MCF 10A (cell line): ENCODE results near the gene BPIFB3. TPM values are rescaled to one million over a fixed set of nuclear protein-coding genes. Genes with fewer than 3 reads are reported as not detected.

Source experiments
- BruUV-seq: library from RNA; stranded (reverse); fragments of 400-500 nt; replicated peaks from 2 replicates; lab custom pipeline; 2021; lab: Mats Ljungman, UMichigan
- CTCF ChIA-PET: fragments of 300-600 bp; sonication (Branson Sonifier 250); formaldehyde crosslinking; extraction: SDS; loops from one replicate; lab custom pipeline; 2021; ENCODE audit warnings: antibody characterized with exemption, inconsistent platforms; lab: Yijun Ruan, JAX
- POLR2A ChIA-PET: fragments of 300-600, 350-650 bp; sonication (Branson Sonifier 250); formaldehyde crosslinking; extraction: SDS; loops from one replicate; lab custom pipeline; 2020; ENCODE audit warnings: antibody characterized with exemption, inconsistent platforms; lab: Yijun Ruan, JAX
- DNase-seq: peaks from one replicate; pipeline ENCODE4 v3.0.0-alpha.2; 2018; ENCODE audit not compliant: unreplicated experiment
- H3K27ac Mint-ChIP-seq: one replicate; pipeline ENCODE4 v1.8.0; 2022; ENCODE audit warnings: mild to moderate bottlenecking, low read depth, mixed read lengths; ENCODE audit not compliant: unreplicated experiment
- H3K27me3 Mint-ChIP-seq: one replicate; pipeline ENCODE4 v1.8.0; 2022; ENCODE audit warnings: mixed read lengths; ENCODE audit not compliant: insufficient read depth, unreplicated experiment
- H3K36me3 Mint-ChIP-seq: one replicate; pipeline ENCODE4 v1.8.0; 2022; ENCODE audit warnings: mild to moderate bottlenecking, moderate library complexity, mixed read lengths; ENCODE audit not compliant: insufficient read depth, unreplicated experiment
- H3K4me1 Mint-ChIP-seq: one replicate; pipeline ENCODE4 v1.8.0; 2022; ENCODE audit warnings: mixed read lengths; ENCODE audit not compliant: insufficient read depth, unreplicated experiment
- H3K4me3 Mint-ChIP-seq: one replicate; pipeline ENCODE4 v1.8.0; 2022; ENCODE audit warnings: mild to moderate bottlenecking, moderate library complexity, mixed read lengths; ENCODE audit not compliant: unreplicated experiment
- H3K9me3 Mint-ChIP-seq: one replicate; pipeline ENCODE4 v1.8.0; 2022; ENCODE audit warnings: mixed read lengths; ENCODE audit not compliant: unreplicated experiment
- intact Hi-C: fragments of 100-400 bp; cut with micrococcal nuclease; formaldehyde crosslinking; loops from 2 replicates; pipeline ENCODE4 v1.14.1; 2022
- total RNA-seq: library from RNA; stranded (reverse); gene quantifications from 2 replicates; pipeline ENCODE4 v1.2.3, GENCODE V29; 2022
- TF ChIP-seq, protein P1 (sequence below): fragments of 200-600 bp; IDR thresholded peaks from one replicate; pipeline ENCODE4 v1.8.0; 2022; ENCODE audit warnings: antibody characterized with exemption, mild to moderate bottlenecking; ENCODE audit not compliant: unreplicated experiment

Gene BPIFB3
- total RNA-seq, 1 experiment from 2014 or later = not detected

GRCh38 chr20:33091147-33091546, 37.4 kb downstream of the BPIFB3 start:
- no peak for DNase-seq
- Mint-ChIP-seq H3K4me3 (no peak overlapping the region), H3K27ac (no peak overlapping the region), H3K9me3 (peaks cover 9% of the 10 kb centered on the region), H3K27me3 (peaks cover 53% of the 10 kb centered on the region), H3K4me1 (no peaks in the 10 kb centered on the region), H3K36me3 (no peaks in the 10 kb centered on the region)
- TF ChIP-seq, protein P1, sequence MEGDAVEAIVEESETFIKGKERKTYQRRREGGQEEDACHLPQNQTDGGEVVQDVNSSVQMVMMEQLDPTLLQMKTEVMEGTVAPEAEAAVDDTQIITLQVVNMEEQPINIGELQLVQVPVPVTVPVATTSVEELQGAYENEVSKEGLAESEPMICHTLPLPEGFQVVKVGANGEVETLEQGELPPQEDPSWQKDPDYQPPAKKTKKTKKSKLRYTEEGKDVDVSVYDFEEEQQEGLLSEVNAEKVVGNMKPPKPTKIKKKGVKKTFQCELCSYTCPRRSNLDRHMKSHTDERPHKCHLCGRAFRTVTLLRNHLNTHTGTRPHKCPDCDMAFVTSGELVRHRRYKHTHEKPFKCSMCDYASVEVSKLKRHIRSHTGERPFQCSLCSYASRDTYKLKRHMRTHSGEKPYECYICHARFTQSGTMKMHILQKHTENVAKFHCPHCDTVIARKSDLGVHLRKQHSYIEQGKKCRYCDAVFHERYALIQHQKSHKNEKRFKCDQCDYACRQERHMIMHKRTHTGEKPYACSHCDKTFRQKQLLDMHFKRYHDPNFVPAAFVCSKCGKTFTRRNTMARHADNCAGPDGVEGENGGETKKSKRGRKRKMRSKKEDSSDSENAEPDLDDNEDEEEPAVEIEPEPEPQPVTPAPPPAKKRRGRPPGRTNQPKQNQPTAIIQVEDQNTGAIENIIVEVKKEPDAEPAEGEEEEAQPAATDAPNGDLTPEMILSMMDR = no peak
- ChIA-PET POLR2A (no interaction called here), CTCF (interaction anchor here (1.4 kb wide), 1 partner anchor 208 kb away, joined by 7 read pairs; no protein-coding TSS in a partner anchor)
- intact Hi-C loops = no loop called here
- no TSS peak for BruUV-seq

DNA sequence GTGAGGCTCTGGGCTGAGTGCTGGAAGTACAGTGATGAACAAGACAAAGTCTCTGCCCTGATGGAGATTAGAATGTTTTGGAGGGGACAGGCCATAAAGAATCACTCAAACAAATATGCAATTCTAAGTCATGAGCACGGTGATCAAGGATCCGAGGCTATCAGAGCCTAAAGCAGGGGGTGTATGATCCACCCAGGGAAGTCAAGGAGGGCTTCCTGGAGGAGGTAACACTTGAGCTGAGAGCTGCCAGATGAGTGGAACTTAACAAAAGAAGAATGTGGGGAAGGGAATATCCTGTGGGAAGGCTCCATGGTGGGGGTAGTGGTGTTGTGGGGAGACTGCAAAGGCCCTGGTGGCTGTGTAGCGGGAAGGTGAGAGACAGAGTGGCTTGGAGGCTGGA, 38.0 kb downstream of the BPIFB3 start:
- TF ChIP-seq, protein P1 = no peak
- ChIA-PET POLR2A (no interaction called here), CTCF (interaction anchor here (0.8 kb wide), 1 partner anchor 63 kb away, joined by 4 read pairs; no protein-coding TSS in a partner anchor)
- Mint-ChIP-seq H3K9me3 (peaks cover 9% of the 10 kb centered on the region), H3K4me1 (no peaks in the 10 kb centered on the region), H3K27me3 (peaks cover 47% of the 10 kb centered on the region), H3K4me3 (no peak overlapping the region), H3K27ac (no peak overlapping the region), H3K36me3 (no peaks in the 10 kb centered on the region)
- intact Hi-C loops = no loop called here
- DNase-seq = no peak
- BruUV-seq = no TSS peak

GRCh38 chr20:33092361-33092760, 38.7 kb downstream of the BPIFB3 start:
- no peaks in the 10 kb centered on the region for H3K36me3 Mint-ChIP-seq
- ChIA-PET POLR2A (no interaction called here), CTCF (interaction anchor here (0.6 to 0.8 kb wide), 2 partner anchors 64 to 168 kb away, joined by 3 to 4 read pairs; no protein-coding TSS in a partner anchor)
- no peaks in the 10 kb centered on the region for H3K4me1 Mint-ChIP-seq
- H3K4me3 Mint-ChIP-seq = no peak overlapping the region
- no peak overlapping the region for H3K27ac Mint-ChIP-seq
- no TSS peak for BruUV-seq
- intact Hi-C loops = no loop called here
- DNase-seq = no peak
- peaks cover 9% of the 10 kb centered on the region for H3K9me3 Mint-ChIP-seq
- H3K27me3 Mint-ChIP-seq = peaks cover 41% of the 10 kb centered on the region
- TF ChIP-seq, protein P1 = no peak

DNA sequence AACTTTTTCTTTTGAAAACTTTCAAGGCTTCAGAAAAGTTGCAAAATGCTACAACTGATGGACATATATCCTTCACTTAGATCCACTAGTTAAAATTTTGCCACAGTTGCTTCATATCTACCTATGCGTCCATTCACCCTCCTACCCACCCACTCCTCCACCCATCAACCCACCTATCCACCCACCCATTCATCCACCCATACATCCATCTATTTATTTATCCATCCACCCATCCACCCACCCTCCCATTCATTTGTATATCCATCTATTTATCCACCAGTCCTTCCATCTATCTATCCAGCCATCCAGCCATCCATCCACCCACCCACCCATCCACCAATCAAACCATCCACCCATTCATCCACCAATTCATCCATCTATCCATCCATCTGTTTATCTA, 39.4 kb downstream of the BPIFB3 start:
- ChIA-PET POLR2A (no interaction called here), CTCF (no interaction called here)
- H3K4me1 Mint-ChIP-seq = no peaks in the 10 kb centered on the region
- peaks cover 34% of the 10 kb centered on the region for H3K27me3 Mint-ChIP-seq
- BruUV-seq = no TSS peak
- TF ChIP-seq, protein P1 = no peak
- no peak overlapping the region for H3K27ac Mint-ChIP-seq
- H3K4me3 Mint-ChIP-seq = no peak overlapping the region
- intact Hi-C loops = no loop called here
- H3K9me3 Mint-ChIP-seq = peaks cover 9% of the 10 kb centered on the region
- H3K36me3 Mint-ChIP-seq = no peaks in the 10 kb centered on the region
- no peak for DNase-seq
